ENCODE results near the gene STUB1.

DNA sequence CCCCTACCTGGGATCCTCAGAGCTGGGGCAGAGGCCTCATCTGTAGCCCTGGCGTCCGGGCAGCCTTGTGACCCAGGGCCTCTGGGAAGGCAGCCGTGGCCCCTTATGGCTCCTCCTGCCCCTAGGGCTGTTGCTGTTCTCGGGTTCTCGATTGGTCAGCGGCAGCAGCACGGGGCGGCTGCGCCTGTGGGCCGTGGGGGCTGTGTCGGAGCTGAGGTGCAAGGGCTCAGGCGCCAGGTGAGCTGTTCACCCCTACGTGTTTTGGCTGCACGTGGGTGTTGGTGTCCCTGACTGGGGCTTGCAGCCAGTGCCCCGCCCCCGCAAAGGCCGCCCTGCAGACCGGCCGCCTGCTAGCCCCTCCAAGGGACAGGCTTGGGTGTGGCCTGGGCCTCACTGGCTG is 18.1 kb upstream of the STUB1 start:
- TF ChIP-seq HDGF (IDR thresholded peaks at IDR 0.05; ENCODE audit: borderline replicate concordance) (no peak), ELF4 (IDR thresholded peaks at IDR 0.05) (no peak), BHLHE40 (IDR thresholded peaks at IDR 0.05; ENCODE audit: borderline replicate concordance) (no peak), LEF1 (IDR thresholded peaks at IDR 0.05; ENCODE audit: borderline replicate concordance) (no peak), FOXK2 (IDR thresholded peaks at IDR 0.05) (no peak), CTBP1 (IDR thresholded peaks at IDR 0.05; ENCODE audit: borderline replicate concordance) (no peak), ZNF384 (IDR thresholded peaks at IDR 0.05) (no peak), FOXA1 (IDR thresholded peaks at IDR 0.05) (no peak), SP1 (IDR thresholded peaks at IDR 0.05) (no peak), SUZ12 (IDR thresholded peaks at IDR 0.05) (no peak)

Data from HEK293T (cell line).